ENCODE results near the gene ZNF487. TPM values are rescaled to one million over a fixed set of nuclear protein-coding genes. Genes with fewer than 3 reads are reported as not detected.

The ZNF487 gene
- total and polyA plus RNA-seq, 10 of the 15 experiments (the other 5 are each of a cell fraction or from before 2014, with no cell fraction given): 0.74 to 2.1 (median 1.1) TPM

GRCh38 chr10:43407576-43408330, 29.2 kb upstream of the ZNF487 start (continued):
- TF ChIP-seq MLLT1 (IDR thresholded peaks at IDR 0.05) (peak; percentile 83), POLR2AphosphoS5 (IDR thresholded peaks at IDR 0.05; ENCODE audit: low read length) (peak; percentile 97), IKZF1 (conservative IDR thresholded peaks at IDR 0.05) (no peak), MXI1 (IDR thresholded peaks at IDR 0.05; ENCODE audit: low read depth, low read length) (peak; percentile 98), NKRF (conservative IDR thresholded peaks at IDR 0.05) (peak; percentile 91), SMC3 (IDR thresholded peaks at IDR 0.05; ENCODE audit: borderline replicate concordance, low read length) (peak; percentile 5; the same call in 1 of the 2 replicates), CREB1 (IDR thresholded peaks at IDR 0.05; ENCODE audit: low read depth) (0 out of 2 replicates have a peak, but pooled peaks have one; percentile 14), MAX (IDR thresholded peaks at IDR 0.05; ENCODE audit: low read depth, low read length) (peak; percentile 79), USF2 (IDR thresholded peaks at IDR 0.05; ENCODE audit: borderline replicate concordance, low read depth, low read length) (peak; percentile 21; the same call in 1 of the 2 replicates), PML (IDR thresholded peaks at IDR 0.05; ENCODE audit: low read length) (peak; percentile 93), RAD51 (IDR thresholded peaks at IDR 0.05) (peak; percentile 85), HDAC6 (IDR thresholded peaks at IDR 0.05; ENCODE audit: unreplicated experiment) (peak; percentile 20), ATF3 (IDR thresholded peaks at IDR 0.05; ENCODE audit: borderline replicate concordance, extremely low read depth, low read depth, low read length) (no peak), ZBED1 (IDR thresholded peaks at IDR 0.05; ENCODE audit: borderline replicate concordance) (0 out of 2 replicates have a peak, but pooled peaks have one; percentile 52), CBX3 (IDR thresholded peaks at IDR 0.05; ENCODE audit: borderline replicate concordance, low read depth) (no peak), TCF12 (IDR thresholded peaks at IDR 0.05; ENCODE audit: low read depth, low read length) (0 out of 2 replicates have a peak, but pooled peaks have one; percentile 36), SMAD5 (IDR thresholded peaks at IDR 0.05; ENCODE audit: low read depth) (peak; percentile 81; the same call in 1 of the 2 replicates), POLR2AphosphoS2 (IDR thresholded peaks at IDR 0.05; ENCODE audit: low read depth, low read length) (peak; percentile 78; the same call in 1 of the 2 replicates), BHLHE40 (IDR thresholded peaks at IDR 0.05; ENCODE audit: borderline replicate concordance in 1 of 2, low read depth in 2 of 2, low read length in 1 of 2) (peak; percentile 97), NRF1 (conservative IDR thresholded peaks at IDR 0.05; ENCODE audit: low read depth, low read length) (no peak), NFIC (IDR thresholded peaks at IDR 0.05; ENCODE audit: low read depth, low read length) (peak; percentile 35; the same call in 1 of the 2 replicates), GABPA (IDR thresholded peaks at IDR 0.05; ENCODE audit: low read depth) (0 out of 2 replicates have a peak, but pooled peaks have one; percentile 27), RUNX3 (IDR thresholded peaks at IDR 0.05; ENCODE audit: low read length) (peak; percentile 57)

All from GM12878 (cell line).